ENCODE measurements around the gene SARS2. TPM values are rescaled to one million over a fixed set of nuclear protein-coding genes. Genes with fewer than 3 reads are reported as not detected.

Gene SARS2
- total RNA-seq, 1 experiment from 2014 or later = 74.7 TPM

DNA sequence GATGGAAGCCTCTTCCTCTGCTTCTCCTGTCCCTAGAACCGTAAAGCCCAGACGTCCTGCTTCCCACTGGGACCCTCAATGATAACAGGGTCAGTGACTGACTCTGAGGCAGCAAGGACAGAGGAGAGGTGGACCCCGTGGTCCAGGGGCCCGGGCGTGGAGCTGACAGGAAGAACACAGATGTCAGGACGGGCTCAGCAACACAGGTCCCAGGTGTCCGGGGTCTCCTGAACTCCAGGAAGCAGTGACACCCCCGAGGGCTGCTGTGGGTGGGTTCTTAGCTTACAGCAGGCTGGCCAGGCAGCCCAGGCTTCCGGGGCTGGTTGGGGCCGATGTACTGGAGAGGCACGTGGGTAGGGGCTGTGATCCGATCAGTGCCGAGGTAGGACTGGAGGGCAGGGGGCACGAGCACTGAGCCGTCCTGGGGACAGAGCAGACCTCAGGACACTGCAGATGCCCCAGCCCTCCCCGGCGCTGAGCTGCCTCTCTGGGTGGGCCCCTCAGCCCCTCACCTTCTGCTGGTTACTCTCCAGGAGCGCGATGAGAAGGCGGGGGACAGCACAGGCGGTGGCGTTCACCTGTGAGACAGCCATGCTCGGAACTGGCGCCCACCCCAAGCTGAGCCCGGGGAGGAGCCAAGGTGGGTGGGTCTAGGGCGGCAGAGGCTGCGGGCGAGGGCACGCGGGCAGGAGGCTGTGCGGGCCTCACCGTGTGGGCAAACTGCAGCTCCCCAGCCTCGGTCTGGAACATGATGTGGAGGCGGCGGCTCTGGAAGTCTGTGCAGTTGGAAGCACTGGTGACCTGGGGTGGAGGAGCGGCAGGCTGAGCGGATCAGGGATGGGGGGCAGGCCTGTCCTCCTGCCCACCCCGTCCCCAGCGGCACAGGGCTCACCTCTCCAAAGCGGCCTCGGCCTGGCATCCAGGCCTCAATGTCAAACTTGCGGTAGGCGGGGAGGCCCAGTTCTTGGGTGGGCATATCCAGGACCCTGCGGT is 14.9 kb downstream of the SARS2 start (continued):
- TF ChIP-seq, protein P1, sequence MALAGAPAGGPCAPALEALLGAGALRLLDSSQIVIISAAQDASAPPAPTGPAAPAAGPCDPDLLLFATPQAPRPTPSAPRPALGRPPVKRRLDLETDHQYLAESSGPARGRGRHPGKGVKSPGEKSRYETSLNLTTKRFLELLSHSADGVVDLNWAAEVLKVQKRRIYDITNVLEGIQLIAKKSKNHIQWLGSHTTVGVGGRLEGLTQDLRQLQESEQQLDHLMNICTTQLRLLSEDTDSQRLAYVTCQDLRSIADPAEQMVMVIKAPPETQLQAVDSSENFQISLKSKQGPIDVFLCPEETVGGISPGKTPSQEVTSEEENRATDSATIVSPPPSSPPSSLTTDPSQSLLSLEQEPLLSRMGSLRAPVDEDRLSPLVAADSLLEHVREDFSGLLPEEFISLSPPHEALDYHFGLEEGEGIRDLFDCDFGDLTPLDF (CRISPR knock-in tag; IDR thresholded peaks at IDR 0.05) = no peak
- no peak for TF ChIP-seq GABPB1 (CRISPR knock-in tag; IDR thresholded peaks at IDR 0.05)
- no peak for TF ChIP-seq ZNF121 (CRISPR knock-in tag; IDR thresholded peaks at IDR 0.05)
- TF ChIP-seq, protein P2, sequence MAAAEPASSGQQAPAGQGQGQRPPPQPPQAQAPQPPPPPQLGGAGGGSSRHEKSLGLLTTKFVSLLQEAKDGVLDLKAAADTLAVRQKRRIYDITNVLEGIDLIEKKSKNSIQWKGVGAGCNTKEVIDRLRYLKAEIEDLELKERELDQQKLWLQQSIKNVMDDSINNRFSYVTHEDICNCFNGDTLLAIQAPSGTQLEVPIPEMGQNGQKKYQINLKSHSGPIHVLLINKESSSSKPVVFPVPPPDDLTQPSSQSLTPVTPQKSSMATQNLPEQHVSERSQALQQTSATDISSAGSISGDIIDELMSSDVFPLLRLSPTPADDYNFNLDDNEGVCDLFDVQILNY (CRISPR knock-in tag; IDR thresholded peaks at IDR 0.05) = no peak
- no peak for TF ChIP-seq CDX4 (CRISPR knock-in tag; IDR thresholded peaks at IDR 0.05; ENCODE audit: borderline replicate concordance)
- no peak for TF ChIP-seq NFYB (CRISPR knock-in tag; conservative IDR thresholded peaks at IDR 0.05; ENCODE audit: low read depth)

GRCh38 chr19:38913958-38914357 is 16.6 kb downstream of the SARS2 start:
- ChIA-PET CTCF (interaction anchor here (0.6 to 2.2 kb wide), 3 partner anchors 13 to 45 kb away, joined by 3 to 15 read pairs (median 4); partner anchors contain the start of genes MRPS12 and SARS2), POLR2A (no interaction called here)
- H3K4me3 Mint-ChIP-seq = no peak overlapping the region

GRCh38 chr19:38912600-38913514 is 17.7 kb downstream of the SARS2 start:
- Mint-ChIP-seq H3K4me3 (no peak overlapping the region), H3K4me1 (peaks cover 4% of the 10 kb centered on the region; the same call in 1 of the 2 replicates), H3K27me3 (ENCODE audit: low read depth) (peaks cover 10% of the 10 kb centered on the region), H3K9me3 (no peaks in the 10 kb centered on the region), H3K27ac (no peak overlapping the region), H3K36me3 (peaks cover 2% of the 10 kb centered on the region)
- POLR2A ChIA-PET = interaction anchor here (1.6 kb wide), 1 partner anchor 13 kb away, joined by 5 read pairs; the partner anchor contains the start of genes NFKBIB and SIRT2
- CTCF ChIA-PET = interaction anchor here (0.9 to 1.5 kb wide), 6 partner anchors 11 to 143 kb away, joined by 3 to 10 read pairs (median 4); partner anchors contain the start of genes ECH1, MRPS12 and SARS2
- no peak for ATAC-seq
- DNase-seq (ENCODE audit: low spot score) = no peak
- no peak for TF ChIP-seq NR2C2 (CRISPR knock-in tag; IDR thresholded peaks at IDR 0.05)
- no peak for TF ChIP-seq CREM (CRISPR knock-in tag; IDR thresholded peaks at IDR 0.05)
- TF ChIP-seq, protein P2 (CRISPR knock-in tag; IDR thresholded peaks at IDR 0.05) = no peak
- TF ChIP-seq FOXP4 (CRISPR knock-in tag; IDR thresholded peaks at IDR 0.05) = no peak
- TF ChIP-seq, protein P3, sequence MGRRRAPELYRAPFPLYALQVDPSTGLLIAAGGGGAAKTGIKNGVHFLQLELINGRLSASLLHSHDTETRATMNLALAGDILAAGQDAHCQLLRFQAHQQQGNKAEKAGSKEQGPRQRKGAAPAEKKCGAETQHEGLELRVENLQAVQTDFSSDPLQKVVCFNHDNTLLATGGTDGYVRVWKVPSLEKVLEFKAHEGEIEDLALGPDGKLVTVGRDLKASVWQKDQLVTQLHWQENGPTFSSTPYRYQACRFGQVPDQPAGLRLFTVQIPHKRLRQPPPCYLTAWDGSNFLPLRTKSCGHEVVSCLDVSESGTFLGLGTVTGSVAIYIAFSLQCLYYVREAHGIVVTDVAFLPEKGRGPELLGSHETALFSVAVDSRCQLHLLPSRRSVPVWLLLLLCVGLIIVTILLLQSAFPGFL (CRISPR knock-in tag; IDR thresholded peaks at IDR 0.05; ENCODE audit: borderline replicate concordance) = no peak

More at GRCh38 chr19:38913958-38914357, 16.6 kb downstream of the SARS2 start:
- Mint-ChIP-seq H3K27ac (no peak overlapping the region; the same call in 1 of the 2 replicates), H3K9me3 (no peaks in the 10 kb centered on the region), H3K27me3 (ENCODE audit: low read depth) (peaks cover 10% of the 10 kb centered on the region), H3K36me3 (no peaks in the 10 kb centered on the region), H3K4me1 (no peaks in the 10 kb centered on the region; the same call in 1 of the 2 replicates)
- DNase-seq (ENCODE audit: low spot score) (no peak), ATAC-seq (no peak)
- TF ChIP-seq MLX (CRISPR knock-in tag; IDR thresholded peaks at IDR 0.05) = no peak
- no peak for TF ChIP-seq ZNF232 (CRISPR knock-in tag; IDR thresholded peaks at IDR 0.05)
- no peak for TF ChIP-seq NR3C1 (CRISPR knock-in tag; conservative IDR thresholded peaks at IDR 0.05; ENCODE audit: low read depth)

Measured in WTC11 (cell line).